Stimulated activated CD4-positive, alpha-beta T cell treated with anti-CD3 and anti-CD28 coated beads, Interleukin-2, amount 100 ng/mL, for 24 hours (primary cell): ENCODE results near the gene SEMA4D.

Source experiments
- DNase-seq, 2 donors: peaks; one replicate each; pipeline ENCODE4 v3.0.0-alpha.2; 2020

Gene SEMA4D

GRCh38 chr9:89364666-89365531 is 133.0 kb downstream of the SEMA4D start:
- no peak for DNase-seq

- DNase-seq, result no peak
Observed at GRCh38 chr9:89363921-89364665, 133.8 kb downstream of the SEMA4D start.

GRCh38 chr9:89363311-89363670 is 134.6 kb downstream of the SEMA4D start:
- DNase-seq, result no peak

GRCh38 chr9:89362647-89363310 is 135.1 kb downstream of the SEMA4D start:
- no peak for DNase-seq

- no peak for DNase-seq
Observed at GRCh38 chr9:89361816-89362646, 135.9 kb downstream of the SEMA4D start.

- no peak for DNase-seq
Observed at GRCh38 chr9:89361031-89361430, 136.9 kb downstream of the SEMA4D start.

GRCh38 chr9:89360465-89360864 is 137.4 kb downstream of the SEMA4D start:
- DNase-seq, result no peak

GRCh38 chr9:89359751-89360261 is 138.1 kb downstream of the SEMA4D start:
- DNase-seq, result no peak

- DNase-seq, result no peak
Observed at GRCh38 chr9:89358985-89359384, 138.9 kb downstream of the SEMA4D start.

- DNase-seq, result no peak
Observed at GRCh38 chr9:89358376-89358916, 139.5 kb downstream of the SEMA4D start.

- DNase-seq, result no peak
Observed at GRCh38 chr9:89357331-89358197, 140.3 kb downstream of the SEMA4D start.

GRCh38 chr9:89356782-89357181 is 141.1 kb downstream of the SEMA4D start:
- DNase-seq, result no peak

- DNase-seq, result no peak
Observed at GRCh38 chr9:89354471-89354870, 143.4 kb downstream of the SEMA4D start.

GRCh38 chr9:89353989-89354388 is 143.9 kb downstream of the SEMA4D start:
- DNase-seq, result no peak

GRCh38 chr9:89352874-89353649 is 144.9 kb downstream of the SEMA4D start:
- no peak for DNase-seq

- no peak for DNase-seq
Observed at GRCh38 chr9:89352451-89352850, 145.5 kb downstream of the SEMA4D start.

- no peak for DNase-seq
Observed at GRCh38 chr9:89351584-89352300, 146.2 kb downstream of the SEMA4D start.

- DNase-seq, result no peak
Observed at GRCh38 chr9:89350988-89351557, 146.8 kb downstream of the SEMA4D start.

- no peak for DNase-seq
Observed at GRCh38 chr9:89349607-89350006, 148.3 kb downstream of the SEMA4D start.
